ENCODE results near the gene GPR78.

GRCh38 chr4:8595237-8596087 is 15.3 kb downstream of the GPR78 start:
- TF ChIP-seq NBN (conservative IDR thresholded peaks at IDR 0.05) (no peak), ZNF776 (CRISPR knock-in tag; IDR thresholded peaks at IDR 0.05) (no peak), ELF4 (CRISPR knock-in tag; IDR thresholded peaks at IDR 0.05; ENCODE audit: borderline replicate concordance) (no peak), NR2F2 (IDR thresholded peaks at IDR 0.05; ENCODE audit: borderline replicate concordance, low read depth) (no peak), FOSL2 (CRISPR knock-in tag; IDR thresholded peaks at IDR 0.05) (no peak), AGO1 (IDR thresholded peaks at IDR 0.05; ENCODE audit: low read depth, low read length, poor library complexity, severe bottlenecking) (no peak), ZNF280B (CRISPR knock-in tag; IDR thresholded peaks at IDR 0.05; ENCODE audit: borderline replicate concordance) (no peak), THAP7 (CRISPR knock-in tag; IDR thresholded peaks at IDR 0.05) (no peak), GABPA (IDR thresholded peaks at IDR 0.05; ENCODE audit: low read depth, low read length) (no peak), GABPA (CRISPR knock-in tag; IDR thresholded peaks at IDR 0.05; ENCODE audit: low read depth) (no peak), SMAD9 (CRISPR knock-in tag; IDR thresholded peaks at IDR 0.05) (no peak), KDM5A (IDR thresholded peaks at IDR 0.05; ENCODE audit: borderline replicate concordance, low read length) (no peak)
